Colonic mucosa (tissue), 4 donors: Measurements from ENCODE around the gene CCDC9. TPM values are rescaled to one million over a fixed set of nuclear protein-coding genes. Genes with fewer than 3 reads are reported as not detected.
A peak's percentile ranks its signal among the peaks of the same experiment; 100 is the strongest.

Experiments
- DNase-seq: peaks from one replicate; pipeline ENCODE4 v3.0.0-alpha.2; 2020
- H3K27ac ChIP-seq: fragments of 200-600 bp; one replicate; pipeline ENCODE4 v1.8.0; 2021
- H3K27me3 ChIP-seq: fragments of 200-600 bp; one replicate; pipeline ENCODE4 v1.8.0; 2021
- H3K36me3 ChIP-seq: fragments of 200-600 bp; one replicate; pipeline ENCODE4 v1.8.0; 2021
- H3K4me1 ChIP-seq: fragments of 200-600 bp; one replicate; pipeline ENCODE4 v1.8.0; 2021; ENCODE audit warnings: mild to moderate bottlenecking
- H3K4me3 ChIP-seq: fragments of 200-600 bp; one replicate; pipeline ENCODE4 v1.8.0; 2021
- H3K9ac ChIP-seq, 2 donors: one replicate each; pipeline ENCODE4 v1.7.0; 2013; ENCODE audit warnings: control low read depth in 2 of 2, low read depth in 2 of 2, low read length in 2 of 2
- H3K9me3 ChIP-seq: fragments of 200-600 bp; one replicate; pipeline ENCODE4 v1.8.0; 2021
- intact Hi-C: fragments of 100-400 bp; cut with DNase I; formaldehyde crosslinking; loops from one replicate; pipeline ENCODE4 v1.14.1; 2022
- total RNA-seq, 2 donors: library from RNA; stranded (reverse); fragmentation: NEBNext Ultra II Directional in 1 of 2; extraction: Animal tissue kit (Norgen Biotek cat#: 25700) in 1 of 2; gene quantifications; one replicate each; pipeline ENCODE4 v1.2.1, GENCODE V29; 2021
- TF ChIP-seq, protein P1 (sequence below): fragments of 200-600 bp; IDR thresholded peaks from one replicate; pipeline ENCODE4 v1.8.0; 2022; ENCODE audit warnings: antibody characterized with exemption, mild to moderate bottlenecking
- donor health status: healthy.
- donor health status: DM: no; HTN: no; CAD: no.
- donor health status: DM: no; HTN: no; CAD: no.

The CCDC9 gene
- total RNA-seq, 2 donors from 2014 or later = 27.2 to 37.3 TPM

DNA sequence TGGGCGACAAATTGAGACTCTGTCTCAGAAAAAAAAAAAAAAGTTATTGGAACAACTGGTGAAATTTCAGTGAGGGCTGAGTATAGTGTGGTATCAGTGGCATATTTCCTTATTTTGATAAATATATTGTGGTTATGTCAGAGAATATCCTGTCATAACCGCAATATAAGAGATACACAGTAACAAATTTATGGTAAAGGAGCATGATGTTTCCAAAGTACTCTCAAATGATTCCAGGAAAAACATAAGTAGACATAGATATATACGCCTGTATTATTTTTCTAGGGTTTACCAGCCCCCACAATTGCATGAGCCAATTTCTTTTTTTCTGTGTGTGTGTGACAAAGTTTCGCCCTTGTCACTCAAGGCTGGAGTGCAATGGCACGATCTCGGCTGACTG is 47.6 kb downstream of the CCDC9 start:
- intact Hi-C loops = no loop called here

DNA sequence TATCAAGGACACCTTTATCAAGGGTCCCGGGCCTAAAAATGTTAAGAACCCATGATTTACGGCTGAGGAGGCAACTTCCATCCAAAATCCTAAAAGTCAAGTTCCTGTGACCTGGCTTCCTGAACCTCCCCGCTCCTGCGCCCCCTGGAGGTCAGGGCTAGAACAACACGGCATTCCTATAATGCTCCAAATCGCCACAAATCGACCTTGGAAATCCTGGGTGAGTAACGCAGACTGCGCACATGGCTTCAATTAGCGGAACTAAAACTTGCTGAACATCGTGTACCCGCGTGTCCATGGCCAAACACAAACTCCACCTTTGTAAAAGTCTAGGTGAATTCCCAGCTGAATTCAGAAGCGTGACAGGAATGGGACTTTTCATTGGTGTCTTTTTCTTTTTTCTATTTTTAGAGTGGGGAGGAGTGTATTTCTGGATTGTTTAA is 49.0 kb downstream of the CCDC9 start:
- H3K9ac ChIP-seq = no peak overlapping the region
- TF ChIP-seq, protein P1, sequence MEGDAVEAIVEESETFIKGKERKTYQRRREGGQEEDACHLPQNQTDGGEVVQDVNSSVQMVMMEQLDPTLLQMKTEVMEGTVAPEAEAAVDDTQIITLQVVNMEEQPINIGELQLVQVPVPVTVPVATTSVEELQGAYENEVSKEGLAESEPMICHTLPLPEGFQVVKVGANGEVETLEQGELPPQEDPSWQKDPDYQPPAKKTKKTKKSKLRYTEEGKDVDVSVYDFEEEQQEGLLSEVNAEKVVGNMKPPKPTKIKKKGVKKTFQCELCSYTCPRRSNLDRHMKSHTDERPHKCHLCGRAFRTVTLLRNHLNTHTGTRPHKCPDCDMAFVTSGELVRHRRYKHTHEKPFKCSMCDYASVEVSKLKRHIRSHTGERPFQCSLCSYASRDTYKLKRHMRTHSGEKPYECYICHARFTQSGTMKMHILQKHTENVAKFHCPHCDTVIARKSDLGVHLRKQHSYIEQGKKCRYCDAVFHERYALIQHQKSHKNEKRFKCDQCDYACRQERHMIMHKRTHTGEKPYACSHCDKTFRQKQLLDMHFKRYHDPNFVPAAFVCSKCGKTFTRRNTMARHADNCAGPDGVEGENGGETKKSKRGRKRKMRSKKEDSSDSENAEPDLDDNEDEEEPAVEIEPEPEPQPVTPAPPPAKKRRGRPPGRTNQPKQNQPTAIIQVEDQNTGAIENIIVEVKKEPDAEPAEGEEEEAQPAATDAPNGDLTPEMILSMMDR = peak; percentile 95
- H3K9me3 ChIP-seq = no peaks in the 10 kb centered on the region
- no peak overlapping the region for H3K27ac ChIP-seq
- intact Hi-C loops = no loop called here
- H3K36me3 ChIP-seq = no peaks in the 10 kb centered on the region
- H3K4me3 ChIP-seq = no peak overlapping the region
- no peaks in the 10 kb centered on the region for H3K27me3 ChIP-seq
- H3K4me1 ChIP-seq = no peaks in the 10 kb centered on the region
- peak; percentile 75 for DNase-seq

More for the DNA sequence above, 47.6 kb downstream of the CCDC9 start:
- Histone ChIP-seq H3K4me3 (no peak overlapping the region), H3K36me3 (no peaks in the 10 kb centered on the region), H3K9me3 (no peaks in the 10 kb centered on the region), H3K4me1 (no peaks in the 10 kb centered on the region), H3K27me3 (no peaks in the 10 kb centered on the region), H3K9ac (no peak overlapping the region), H3K27ac (no peak overlapping the region)
- TF ChIP-seq, protein P1 = no peak
- no peak for DNase-seq

DNA sequence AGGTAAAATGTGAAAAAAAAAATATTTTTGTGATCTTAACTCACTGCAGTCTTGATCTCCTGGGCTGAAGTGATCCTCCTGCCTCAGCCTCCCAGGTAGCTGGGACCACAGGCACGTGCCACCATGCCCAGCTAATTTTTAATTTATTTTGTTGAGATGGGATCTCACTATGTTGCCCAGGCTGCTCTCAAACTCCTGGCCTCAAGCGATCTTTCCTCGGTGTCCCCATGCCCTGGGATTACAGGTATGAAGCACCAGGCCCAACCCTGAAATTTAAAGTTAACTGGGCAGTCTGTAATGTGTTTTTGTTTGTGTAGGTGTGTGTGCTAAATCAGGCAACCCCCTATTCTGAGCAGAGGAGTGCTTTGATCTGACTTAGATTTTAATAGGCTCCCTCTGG is 50.0 kb downstream of the CCDC9 start:
- Histone ChIP-seq H3K27ac (no peak overlapping the region), H3K4me1 (no peaks in the 10 kb centered on the region), H3K36me3 (no peaks in the 10 kb centered on the region), H3K9ac (peak overlapping the region in 1 of 2 donors; percentile 18), H3K9me3 (no peaks in the 10 kb centered on the region), H3K27me3 (no peaks in the 10 kb centered on the region), H3K4me3 (no peak overlapping the region)
- DNase-seq = no peak
- intact Hi-C loops = no loop called here
- TF ChIP-seq, protein P1 = no peak

DNA sequence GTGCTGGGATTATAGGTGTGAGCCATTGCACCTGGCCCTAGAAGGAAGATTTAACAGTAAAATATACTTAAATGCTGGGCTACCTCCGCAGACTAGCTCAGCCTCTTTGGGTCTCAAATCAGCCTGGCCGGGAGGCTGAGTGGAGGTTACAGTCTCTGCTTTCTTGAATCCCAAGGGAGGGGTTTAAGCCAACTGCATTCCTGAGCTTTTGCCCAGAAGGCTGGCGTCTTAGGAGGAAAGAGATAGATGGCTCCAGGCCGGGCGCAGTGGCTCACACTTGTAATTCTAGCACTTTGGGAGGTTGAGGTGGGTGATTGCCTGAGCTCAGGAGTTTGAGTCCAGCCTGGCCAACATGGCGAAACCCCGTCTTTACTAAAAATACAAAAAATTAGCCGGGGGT is 52.7 kb downstream of the CCDC9 start:
- no peak overlapping the region for H3K9ac ChIP-seq
- DNase-seq = no peak
- no peaks in the 10 kb centered on the region for H3K4me1 ChIP-seq
- no peak overlapping the region for H3K27ac ChIP-seq
- TF ChIP-seq, protein P1 = no peak
- H3K9me3 ChIP-seq = no peaks in the 10 kb centered on the region
- H3K36me3 ChIP-seq = no peaks in the 10 kb centered on the region
- H3K4me3 ChIP-seq = no peak overlapping the region
- H3K27me3 ChIP-seq = no peaks in the 10 kb centered on the region
- intact Hi-C loops = no loop called here

DNA sequence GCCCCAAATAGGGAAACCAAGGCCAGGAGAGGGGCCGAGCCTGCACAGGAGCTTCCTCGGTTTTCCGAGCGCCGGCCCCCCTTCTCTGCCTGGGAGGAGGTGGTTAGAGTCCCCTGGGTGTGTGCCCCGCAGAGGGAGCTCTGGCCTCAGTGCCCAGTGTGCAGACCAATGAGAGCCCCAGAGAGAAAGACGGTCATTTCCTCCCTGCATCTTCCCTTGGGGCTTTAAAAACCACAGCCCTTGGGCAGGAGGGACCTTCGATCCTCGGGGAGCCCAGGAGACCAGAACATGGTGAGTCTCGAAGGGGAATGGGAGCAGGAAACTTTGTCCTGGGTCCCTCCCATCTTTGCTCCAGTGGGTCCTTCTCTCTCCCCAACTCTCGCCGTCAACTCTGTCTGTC is 53.3 kb downstream of the CCDC9 start, which contains the start of gene C5AR1:
C5AR1 (plus strand) TSS at position 254 of the 400 bp plus-strand sequence; CDS start at position 289, 35 bp downstream.
- H3K4me3 ChIP-seq = peak within 1 kb of the TSS; percentile 9
- peak within 1 kb of the TSS; percentile 19 to 56 for H3K9ac ChIP-seq
- H3K4me1 ChIP-seq = no peaks in the 10 kb centered on the region
- no peaks in the 10 kb centered on the region for H3K9me3 ChIP-seq
- intact Hi-C loops = no loop called here
- DNase-seq = no peak
- H3K27ac ChIP-seq = no peak within 1 kb of the TSS
- TF ChIP-seq, protein P1 = no peak
- no peaks in the 10 kb centered on the region for H3K36me3 ChIP-seq
- H3K27me3 ChIP-seq = no peaks in the 10 kb centered on the region
